HG03558 (cell line): Measurements from ENCODE around the gene INHBE.
A peak's percentile ranks its signal among the peaks of the same experiment; 100 is the strongest.

Experiments
- ATAC-seq: cut with Tn5 transposase; IDR thresholded peaks from one replicate; pipeline ENCODE4 v1.9.1; 2021; ENCODE audit warnings: moderate number of reproducible peaks; ENCODE audit not compliant: unreplicated experiment; ENCODE audit errors: extremely low read depth

INHBE gene

DNA sequence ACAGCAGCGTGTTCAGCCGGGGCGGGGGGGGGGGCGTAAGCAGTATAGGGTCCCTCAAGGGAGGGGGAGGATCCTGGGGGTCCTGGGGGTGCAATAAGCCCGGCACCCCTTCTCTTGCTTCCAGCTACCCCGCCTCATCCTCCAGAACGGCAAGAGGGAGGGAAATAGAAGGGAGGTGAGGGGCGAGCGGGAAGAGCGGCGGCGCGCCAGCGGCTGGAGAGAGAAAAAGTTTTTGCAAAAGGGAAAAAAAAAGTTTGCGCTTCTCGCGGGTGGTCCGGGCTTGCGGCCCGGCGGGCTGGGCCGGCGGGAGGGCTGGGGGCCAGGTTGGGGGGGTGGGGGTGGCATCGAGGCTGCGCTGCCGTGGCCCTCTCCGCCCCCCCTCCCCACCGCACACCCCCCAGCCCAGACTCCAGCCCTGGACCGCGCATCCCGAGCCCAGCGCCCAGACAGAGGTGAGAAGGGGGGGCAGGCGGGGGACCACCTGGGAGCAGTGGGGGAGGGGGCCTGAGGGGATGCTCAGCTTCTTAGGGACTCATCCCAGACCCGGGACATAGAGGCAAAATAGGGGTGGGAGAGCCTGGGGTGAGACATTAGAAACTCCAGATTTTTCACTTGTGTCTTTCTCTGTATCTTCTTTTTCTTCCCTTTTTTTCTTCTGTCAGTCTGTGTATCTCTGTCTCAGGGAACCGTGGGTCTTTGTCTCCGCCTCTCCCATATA, 4.8 kb downstream of the INHBE start, which contains the start of gene GLI1:
TSS of gene GLI1 (plus strand) at position 36 of the 718 bp plus-strand sequence. CDS start 3,907 bp downstream, outside the sequence.
- ATAC-seq: no peak

DNA sequence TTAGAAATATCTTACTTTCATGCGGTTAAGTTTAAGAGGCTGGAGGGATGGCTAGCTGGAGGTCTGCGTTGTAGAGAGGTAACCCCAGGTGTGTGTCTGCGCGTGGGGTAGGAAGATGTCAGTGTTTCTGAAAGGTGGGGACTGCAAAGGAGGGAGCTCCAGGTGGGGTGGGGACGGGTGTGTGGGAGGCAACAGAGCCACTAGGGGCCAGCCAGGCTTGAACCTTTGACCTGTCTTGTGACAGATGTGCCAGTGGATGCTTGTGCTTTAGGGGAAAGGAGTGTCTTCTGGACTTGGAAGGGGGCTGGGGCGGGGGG, 5.3 kb downstream of the INHBE start:
- no peak for ATAC-seq

GRCh38 chr12:57460841-57461275, 5.8 kb downstream of the INHBE start:
- ATAC-seq: no peak

GRCh38 chr12:57461276-57461916, 6.3 kb downstream of the INHBE start:
- ATAC-seq: no peak

DNA sequence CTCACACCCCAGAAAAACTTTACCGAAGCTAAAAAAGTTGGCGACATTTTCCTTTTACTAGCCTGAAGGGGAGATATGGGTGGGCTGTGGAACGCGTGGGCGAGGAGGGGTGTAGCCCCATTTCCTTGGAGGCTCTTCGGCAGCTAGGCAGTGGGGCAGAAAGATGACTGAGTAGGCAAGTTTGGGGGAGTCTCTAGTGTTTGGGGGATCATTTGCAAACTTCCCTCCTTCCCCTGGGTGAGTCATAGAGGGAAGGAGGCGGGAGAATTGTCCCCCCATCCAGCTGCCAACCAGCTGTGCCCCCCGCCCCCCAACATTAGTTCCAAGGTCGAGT, 6.8 kb downstream of the INHBE start:
- no peak for ATAC-seq

- peak; percentile 40 for ATAC-seq
Observed at GRCh38 chr12:57462251-57462911, 7.3 kb downstream of the INHBE start.

DNA sequence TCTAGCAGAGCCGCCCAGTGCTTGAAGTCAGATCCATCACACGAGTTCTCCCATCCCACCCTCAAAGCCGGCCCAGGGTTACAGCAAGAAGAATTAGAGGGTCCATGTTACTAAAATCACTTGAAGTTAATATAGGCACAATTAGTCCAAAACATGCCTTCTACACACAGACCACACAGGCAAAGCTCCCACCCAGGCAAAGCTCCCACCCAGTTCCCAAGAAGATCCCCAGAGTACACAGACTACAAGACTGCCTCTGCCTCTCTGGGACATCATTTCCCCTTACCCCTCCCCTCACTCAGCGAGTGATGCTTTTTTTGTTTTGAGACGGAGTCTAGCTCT, 7.8 kb downstream of the INHBE start:
- ATAC-seq: no peak

GRCh38 chr12:57464569-57464968, 9.5 kb downstream of the INHBE start:
- ATAC-seq: no peak

GRCh38 chr12:57465030-57465746, 10.1 kb downstream of the INHBE start:
- ATAC-seq: no peak

DNA sequence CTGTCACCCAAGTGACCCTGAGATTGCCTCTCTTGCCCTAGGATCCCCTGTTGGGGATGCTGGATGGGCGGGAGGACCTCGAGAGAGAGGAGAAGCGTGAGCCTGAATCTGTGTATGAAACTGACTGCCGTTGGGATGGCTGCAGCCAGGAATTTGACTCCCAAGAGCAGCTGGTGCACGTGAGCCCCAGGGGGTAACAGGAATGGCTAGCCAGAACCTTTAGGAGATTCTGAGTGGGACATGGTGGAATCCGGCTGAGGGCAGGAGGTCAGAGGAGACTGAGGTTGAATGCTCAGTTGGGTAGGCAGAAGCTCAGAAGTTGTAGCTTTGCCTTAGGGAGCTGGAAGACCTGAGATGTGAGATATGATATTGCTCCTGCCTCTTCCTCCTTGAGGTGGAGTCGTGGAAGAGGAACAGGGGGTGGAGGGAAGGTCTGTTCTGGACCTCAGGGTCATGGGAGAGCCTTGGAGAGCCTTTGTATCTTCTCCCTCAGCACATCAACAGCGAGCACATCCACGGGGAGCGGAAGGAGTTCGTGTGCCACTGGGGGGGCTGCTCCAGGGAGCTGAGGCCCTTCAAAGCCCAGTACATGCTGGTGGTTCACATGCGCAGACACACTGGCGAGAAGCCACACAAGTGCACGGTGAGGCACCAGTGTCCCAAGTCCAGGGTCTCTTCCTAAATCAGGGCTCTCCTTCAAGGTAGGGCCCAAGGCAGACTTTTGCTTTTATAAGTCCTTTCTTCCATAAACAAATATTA, 10.8 kb downstream of the INHBE start:
- no peak for ATAC-seq

GRCh38 chr12:57467212-57467874, 12.2 kb downstream of the INHBE start:
- ATAC-seq: no peak

DNA sequence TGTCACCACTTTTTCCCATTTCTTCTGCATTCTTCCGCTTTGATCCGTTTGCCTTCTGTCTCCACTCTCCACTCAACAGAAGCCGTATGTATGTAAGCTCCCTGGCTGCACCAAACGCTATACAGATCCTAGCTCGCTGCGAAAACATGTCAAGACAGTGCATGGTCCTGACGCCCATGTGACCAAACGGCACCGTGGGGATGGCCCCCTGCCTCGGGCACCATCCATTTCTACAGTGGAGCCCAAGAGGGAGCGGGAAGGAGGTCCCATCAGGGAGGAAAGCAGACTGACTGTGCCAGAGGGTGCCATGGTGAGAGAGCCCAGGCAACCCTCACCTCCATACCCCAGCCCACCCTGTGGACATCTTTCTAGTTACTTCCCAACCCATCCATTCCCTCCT, 12.8 kb downstream of the INHBE start:
- ATAC-seq: no peak

- no peak for ATAC-seq
Observed at GRCh38 chr12:57469296-57470164, 14.4 kb downstream of the INHBE start.

- ATAC-seq: no peak
Observed at GRCh38 chr12:57470286-57470969, 15.3 kb downstream of the INHBE start.

DNA sequence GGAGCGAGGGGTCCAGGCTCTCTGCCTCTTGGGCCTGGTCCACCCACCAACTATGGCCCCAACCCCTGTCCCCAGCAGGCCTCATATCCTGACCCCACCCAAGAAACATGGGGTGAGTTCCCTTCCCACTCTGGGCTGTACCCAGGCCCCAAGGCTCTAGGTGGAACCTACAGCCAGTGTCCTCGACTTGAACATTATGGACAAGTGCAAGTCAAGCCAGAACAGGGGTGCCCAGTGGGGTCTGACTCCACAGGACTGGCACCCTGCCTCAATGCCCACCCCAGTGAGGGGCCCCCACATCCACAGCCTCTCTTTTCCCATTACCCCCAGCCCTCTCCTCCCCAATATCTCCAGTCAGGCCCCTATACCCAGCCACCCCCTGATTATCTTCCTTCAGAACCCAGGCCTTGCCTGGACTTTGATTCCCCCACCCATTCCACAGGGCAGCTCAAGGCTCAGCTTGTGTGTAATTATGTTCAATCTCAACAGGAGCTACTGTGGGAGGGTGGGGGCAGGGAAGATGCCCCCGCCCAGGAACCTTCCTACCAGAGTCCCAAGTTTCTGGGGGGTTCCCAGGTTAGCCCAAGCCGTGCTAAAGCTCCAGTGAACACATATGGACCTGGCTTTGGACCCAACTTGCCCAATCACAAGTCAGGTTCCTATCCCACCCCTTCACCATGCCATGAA, 16.0 kb downstream of the INHBE start:
- no peak for ATAC-seq

DNA sequence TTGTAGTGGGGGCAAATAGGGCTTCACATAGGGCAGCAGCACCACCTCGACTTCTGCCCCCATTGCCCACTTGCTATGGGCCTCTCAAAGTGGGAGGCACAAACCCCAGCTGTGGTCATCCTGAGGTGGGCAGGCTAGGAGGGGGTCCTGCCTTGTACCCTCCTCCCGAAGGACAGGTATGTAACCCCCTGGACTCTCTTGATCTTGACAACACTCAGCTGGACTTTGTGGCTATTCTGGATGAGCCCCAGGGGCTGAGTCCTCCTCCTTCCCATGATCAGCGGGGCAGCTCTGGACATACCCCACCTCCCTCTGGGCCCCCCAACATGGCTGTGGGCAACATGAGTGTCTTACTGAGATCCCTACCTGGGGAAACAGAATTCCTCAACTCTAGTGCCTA, 16.6 kb downstream of the INHBE start:
- ATAC-seq: no peak

DNA sequence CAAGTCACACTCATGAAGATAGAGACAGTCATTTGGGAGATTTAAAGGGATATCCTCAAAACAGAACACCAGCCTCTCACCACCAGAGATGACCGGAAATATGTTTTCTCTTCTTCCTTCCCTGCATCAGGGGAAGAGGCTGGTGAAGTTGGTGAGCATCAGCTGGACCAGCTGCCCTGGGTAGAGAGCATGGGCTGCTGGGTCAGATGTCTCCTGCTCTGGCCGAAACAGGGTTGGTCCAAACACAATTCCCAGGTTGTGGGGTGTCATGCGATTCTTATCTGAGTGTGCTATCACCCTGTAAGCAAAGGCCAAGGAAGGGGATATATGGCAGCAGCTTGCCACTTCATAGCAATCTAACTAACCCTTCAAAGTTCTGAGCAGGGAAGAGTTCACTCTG, 17.3 kb downstream of the INHBE start:
- ATAC-seq: no peak

DNA sequence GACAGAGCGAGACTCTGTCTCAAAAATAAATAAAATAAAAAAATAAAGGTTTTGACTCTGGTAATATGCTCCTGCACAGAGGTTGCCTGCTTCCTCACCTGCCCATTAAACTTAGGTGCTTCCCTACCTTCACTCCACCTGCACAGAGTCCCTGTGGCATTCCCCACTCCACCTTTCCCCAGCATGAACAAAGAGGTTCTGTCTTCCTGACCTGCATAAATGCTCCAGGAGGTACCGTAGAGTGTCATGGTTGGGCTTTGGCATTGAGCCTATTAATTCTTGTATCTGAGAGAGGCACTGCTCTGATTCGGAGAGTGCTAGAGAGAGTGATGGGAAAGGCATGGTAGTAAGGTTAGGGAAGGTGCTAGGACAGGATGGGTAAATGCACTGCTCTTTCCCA, 18.3 kb downstream of the INHBE start:
- no peak for ATAC-seq
